OCI-LY1 (cell line): Measurements from ENCODE around the gene PTGIR.

Source experiments
- H2AFZ ChIP-seq: fragments of 200-600 bp; sonication (generic), shearing (Covaris generic); 2 replicates; pipeline ENCODE4 v1.6.0; 2014; ENCODE audit warnings: antibody characterized with exemption, mild to moderate bottlenecking, low read length
- H3F3A ChIP-seq: fragments of 200-600 bp; sonication (generic), shearing (Covaris generic); 2 replicates; pipeline ENCODE4 v1.6.0; 2014; ENCODE audit warnings: mild to moderate bottlenecking, antibody characterized with exemption, low read length, moderate library complexity; ENCODE audit not compliant: insufficient read depth
- H3K27ac ChIP-seq: fragments of 200-600 bp; sonication (generic); 2 replicates; pipeline ENCODE4 v1.5.1; 2014; ENCODE audit warnings: low read length, mixed run types, mild to moderate bottlenecking, low read depth; ENCODE audit not compliant: poor library complexity, severe bottlenecking
- H3K27me3 ChIP-seq: fragments of 200-600 bp; sonication (generic); 2 replicates; pipeline ENCODE4 v1.6.0; 2014; ENCODE audit warnings: antibody characterized with exemption, mild to moderate bottlenecking, low read length, moderate library complexity; ENCODE audit not compliant: insufficient read depth
- H3K36me3 ChIP-seq: fragments of 200-600 bp; sonication (generic); 2 replicates; pipeline ENCODE4 v1.6.1; 2014; ENCODE audit warnings: mild to moderate bottlenecking, antibody characterized with exemption, low read length, moderate library complexity, mixed read lengths; ENCODE audit not compliant: insufficient read depth
- H3K4me1 ChIP-seq: fragments of 200-600 bp; sonication (generic); 2 replicates; pipeline ENCODE4 v1.5.1; 2014; ENCODE audit warnings: mild to moderate bottlenecking, low read length, moderate library complexity; ENCODE audit not compliant: insufficient read depth, severe bottlenecking
- H3K4me2 ChIP-seq: fragments of 200-600 bp; sonication (generic), shearing (Covaris generic); 2 replicates; pipeline ENCODE4 v1.6.1; 2014; ENCODE audit warnings: low read length
- H3K4me3 ChIP-seq: fragments of 200-600 bp; sonication (generic); 2 replicates; pipeline ENCODE4 v1.5.1; 2014; ENCODE audit warnings: low read length, low read depth, mild to moderate bottlenecking, mixed read lengths; ENCODE audit not compliant: poor library complexity, severe bottlenecking
- H3K79me2 ChIP-seq: fragments of 200-600 bp; shearing (Covaris generic); 2 replicates; pipeline ENCODE4 v1.6.1; 2016; ENCODE audit warnings: mixed run types, low read length, mixed read lengths; ENCODE audit not compliant: insufficient read depth
- H3K9ac ChIP-seq: fragments of 200-600 bp; sonication (generic), shearing (Covaris generic); 2 replicates; pipeline ENCODE4 v1.6.1; 2014; ENCODE audit warnings: mild to moderate bottlenecking, low read length, mixed read lengths
- H3K9me2 ChIP-seq: fragments of 200-600 bp; sonication (generic), shearing (Covaris generic); 2 replicates; pipeline ENCODE4 v1.6.1; 2014; ENCODE audit warnings: low read depth, mild to moderate bottlenecking, low read length, mixed read lengths
- H3K9me3 ChIP-seq: fragments of 200-600 bp; shearing (Covaris generic); 2 replicates; pipeline ENCODE4 v1.6.1; 2014; ENCODE audit warnings: low read length, mixed read lengths
- H4K20me1 ChIP-seq: fragments of 200-600 bp; sonication (generic), shearing (Covaris generic); 2 replicates; pipeline ENCODE4 v1.6.0; 2016; ENCODE audit warnings: mild to moderate bottlenecking, low read length; ENCODE audit not compliant: insufficient read depth
- EZH2 ChIP-seq: fragments of 200-600 bp; sonication (generic), shearing (Covaris generic); IDR thresholded peaks from 2 replicates; pipeline ENCODE4 v1.8.0; 2017; ENCODE audit warnings: borderline replicate concordance, mixed run types, mild to moderate bottlenecking, antibody characterized with exemption, low read length, moderate library complexity, mixed read lengths
- TF ChIP-seq, protein P1 (sequence below): fragments of 200-600 bp; sonication (generic), shearing (Covaris generic); IDR thresholded peaks from 2 replicates; pipeline ENCODE4 v1.5.1; 2017; ENCODE audit warnings: mild to moderate bottlenecking, antibody characterized with exemption, low read length, moderate library complexity, mixed read lengths

The PTGIR gene

DNA sequence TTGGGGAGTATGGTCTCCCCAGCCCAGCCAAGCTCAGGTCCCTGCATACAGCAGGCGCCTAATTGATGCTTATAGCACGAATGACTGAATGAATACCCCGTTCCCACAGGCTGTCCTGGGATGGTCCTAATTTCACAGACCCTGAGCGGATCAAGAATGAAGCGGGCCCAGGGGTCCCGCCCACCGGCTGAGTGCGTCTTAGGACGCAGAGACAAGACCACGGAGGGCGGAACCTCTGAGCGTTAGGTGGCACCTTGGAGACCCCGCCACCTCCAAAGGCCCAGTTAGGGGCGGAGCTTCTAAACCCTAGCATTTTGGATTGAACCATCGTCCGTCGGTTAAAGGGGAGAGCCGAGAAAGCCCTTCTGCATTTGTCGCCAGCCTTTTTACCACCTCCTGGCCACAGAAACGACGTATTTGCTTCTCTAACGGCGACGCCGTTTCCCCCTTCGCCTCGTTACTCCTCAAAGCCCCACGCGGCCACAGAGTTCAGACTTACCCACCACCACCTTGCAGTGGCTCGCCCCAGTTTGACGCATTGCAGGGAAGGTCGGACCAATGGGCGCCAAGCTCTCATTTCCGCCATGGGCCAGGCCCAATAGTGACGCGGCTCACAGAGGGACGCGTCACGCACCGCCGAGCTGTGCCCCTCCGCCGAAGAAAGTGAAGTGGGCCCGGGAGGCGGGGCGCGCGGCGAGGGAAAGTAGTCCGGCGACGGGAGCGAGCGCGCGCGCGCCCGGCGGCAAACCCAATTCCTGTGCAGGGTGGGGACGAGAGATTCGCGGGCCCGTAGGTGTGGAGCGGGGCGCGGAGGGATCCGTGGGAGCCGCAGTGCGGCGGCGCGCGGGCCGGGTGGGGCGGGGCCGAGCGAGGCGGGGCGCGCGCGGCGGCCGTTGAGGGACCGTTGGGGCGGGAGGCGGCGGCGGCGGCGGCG is 24.2 kb downstream of the PTGIR start:
- peak overlapping the region; percentile 86 for H2AFZ ChIP-seq

DNA sequence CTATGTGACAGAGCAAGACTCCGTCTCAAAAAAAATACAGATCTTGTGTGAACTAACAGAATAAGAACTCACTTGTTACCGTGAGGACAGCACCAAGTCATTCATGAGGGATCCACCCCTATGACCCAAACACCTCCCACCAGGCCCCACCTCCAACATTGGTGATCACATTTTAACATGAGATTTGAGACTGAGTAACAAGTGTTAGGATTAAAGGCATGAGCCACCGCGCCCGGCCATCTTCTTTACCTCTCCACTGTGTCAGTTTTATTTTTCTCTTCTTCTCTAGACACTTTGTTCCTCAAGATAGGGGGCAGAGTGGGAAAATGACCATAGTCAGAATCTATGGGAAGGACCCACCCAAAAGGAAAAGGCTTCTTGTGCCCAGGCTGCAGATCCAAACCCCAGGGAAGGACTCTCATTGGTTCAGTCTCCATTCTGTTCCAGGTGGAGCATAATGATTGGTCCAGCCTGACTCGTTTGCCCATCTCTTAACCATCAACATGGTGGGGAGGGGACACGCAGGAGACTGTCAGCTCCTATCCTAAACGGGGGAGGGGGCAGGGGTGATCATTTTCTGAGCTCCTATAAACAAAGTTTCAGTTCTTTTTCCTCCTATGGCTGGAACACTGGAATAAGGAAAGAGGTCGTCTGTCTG is 25.0 kb downstream of the PTGIR start:
- no peak for TF ChIP-seq EZH2
- TF ChIP-seq, protein P1, sequence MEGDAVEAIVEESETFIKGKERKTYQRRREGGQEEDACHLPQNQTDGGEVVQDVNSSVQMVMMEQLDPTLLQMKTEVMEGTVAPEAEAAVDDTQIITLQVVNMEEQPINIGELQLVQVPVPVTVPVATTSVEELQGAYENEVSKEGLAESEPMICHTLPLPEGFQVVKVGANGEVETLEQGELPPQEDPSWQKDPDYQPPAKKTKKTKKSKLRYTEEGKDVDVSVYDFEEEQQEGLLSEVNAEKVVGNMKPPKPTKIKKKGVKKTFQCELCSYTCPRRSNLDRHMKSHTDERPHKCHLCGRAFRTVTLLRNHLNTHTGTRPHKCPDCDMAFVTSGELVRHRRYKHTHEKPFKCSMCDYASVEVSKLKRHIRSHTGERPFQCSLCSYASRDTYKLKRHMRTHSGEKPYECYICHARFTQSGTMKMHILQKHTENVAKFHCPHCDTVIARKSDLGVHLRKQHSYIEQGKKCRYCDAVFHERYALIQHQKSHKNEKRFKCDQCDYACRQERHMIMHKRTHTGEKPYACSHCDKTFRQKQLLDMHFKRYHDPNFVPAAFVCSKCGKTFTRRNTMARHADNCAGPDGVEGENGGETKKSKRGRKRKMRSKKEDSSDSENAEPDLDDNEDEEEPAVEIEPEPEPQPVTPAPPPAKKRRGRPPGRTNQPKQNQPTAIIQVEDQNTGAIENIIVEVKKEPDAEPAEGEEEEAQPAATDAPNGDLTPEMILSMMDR, result no peak
- peaks cover 21% of the 10 kb centered on the region for H3K4me1 ChIP-seq
- peak overlapping the region; percentile 77 for H3K4me2 ChIP-seq
- H3K4me3 ChIP-seq, result peak overlapping the region; percentile 98
- H3K79me2 ChIP-seq, result peaks cover 21% of the 10 kb centered on the region
- H3K27me3 ChIP-seq, result no peaks in the 10 kb centered on the region; the same call in 1 of the 2 replicates
- no peaks in the 10 kb centered on the region for H4K20me1 ChIP-seq
- H3K36me3 ChIP-seq, result no peaks in the 10 kb centered on the region; the same call in none of the 2 replicates
- peaks cover 7% of the 10 kb centered on the region for H3K9me3 ChIP-seq
- peak overlapping the region; percentile 86 for H2AFZ ChIP-seq
- no peaks in the 10 kb centered on the region for H3K9me2 ChIP-seq
- peak overlapping the region; percentile 88 for H3K9ac ChIP-seq
- peak overlapping the region; percentile 94 for H3K27ac ChIP-seq
- no peaks in the 10 kb centered on the region for H3F3A ChIP-seq

More for the DNA sequence above, 24.2 kb downstream of the PTGIR start:
- Histone ChIP-seq H3F3A (no peaks in the 10 kb centered on the region), H3K4me2 (peak overlapping the region; percentile 77), H3K27ac (peak overlapping the region; percentile 94), H4K20me1 (no peaks in the 10 kb centered on the region), H3K36me3 (peaks cover 5% of the 10 kb centered on the region), H3K79me2 (peaks cover 21% of the 10 kb centered on the region), H3K27me3 (no peaks in the 10 kb centered on the region; the same call in 1 of the 2 replicates), H3K9ac (peak overlapping the region; percentile 100), H3K4me3 (peak overlapping the region; percentile 98), H3K9me3 (peaks cover 7% of the 10 kb centered on the region), H3K9me2 (no peaks in the 10 kb centered on the region), H3K4me1 (peaks cover 21% of the 10 kb centered on the region)
- no peak for TF ChIP-seq EZH2
- TF ChIP-seq, protein P1, result no peak

DNA sequence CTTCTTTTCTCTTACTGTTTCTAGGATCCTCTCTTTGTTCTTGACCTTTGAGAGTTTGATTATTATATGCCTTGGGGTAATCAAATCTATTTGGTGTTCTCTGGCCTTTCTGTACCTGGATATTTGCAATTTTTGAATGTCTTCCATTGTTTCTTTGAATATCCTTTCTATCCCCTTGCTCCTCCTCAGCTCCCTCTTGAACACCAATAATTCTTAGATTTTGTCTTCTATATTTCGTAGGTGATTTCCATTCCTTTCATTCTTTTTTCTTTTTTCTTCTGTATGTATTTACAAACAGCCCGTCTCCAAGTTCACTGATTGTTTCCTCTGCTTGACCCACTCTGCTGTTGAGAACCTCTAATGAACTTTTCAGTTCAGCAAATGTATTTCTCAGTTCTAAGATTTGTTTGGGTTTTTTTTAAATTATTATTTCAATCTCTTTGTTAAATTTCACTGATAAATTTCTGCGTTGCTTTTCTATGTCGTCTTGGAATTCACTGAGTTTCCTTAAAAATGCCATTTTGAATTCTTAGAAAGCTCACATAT is 26.4 kb downstream of the PTGIR start:
- H3K36me3 ChIP-seq, result no peaks in the 10 kb centered on the region; the same call in 1 of the 2 replicates
- H2AFZ ChIP-seq, result no peak overlapping the region
- no peaks in the 10 kb centered on the region; the same call in 1 of the 2 replicates for H3K27me3 ChIP-seq
- no peak overlapping the region for H3K9ac ChIP-seq
- peaks cover 17% of the 10 kb centered on the region for H3K4me1 ChIP-seq
- H3K9me2 ChIP-seq, result no peaks in the 10 kb centered on the region
- no peaks in the 10 kb centered on the region for H4K20me1 ChIP-seq
- TF ChIP-seq, protein P1, result no peak
- no peak for TF ChIP-seq EZH2
- H3K9me3 ChIP-seq, result peaks cover 7% of the 10 kb centered on the region
- no peak overlapping the region for H3K27ac ChIP-seq
- no peaks in the 10 kb centered on the region for H3F3A ChIP-seq
- no peak overlapping the region for H3K4me2 ChIP-seq
- no peak overlapping the region for H3K4me3 ChIP-seq
- peaks cover 19% of the 10 kb centered on the region for H3K79me2 ChIP-seq
